Ramos (cell line): Measurements from ENCODE around the gene TPSD1.
"Not testable (repeated sequence)": the region's sequence is repeated elsewhere in the genome, so short reads cannot be mapped to it uniquely, and the experiment has no call there.

Experiments used
- in situ Hi-C: fragments of 300-500 bp; cut with MboI; formaldehyde crosslinking; loops from one replicate; pipeline ENCODE4 v1.14.3; 2022; ENCODE audit warnings: low sequenced_read_pairs; ENCODE audit not compliant: unreplicated experiment

TPSD1 gene

DNA sequence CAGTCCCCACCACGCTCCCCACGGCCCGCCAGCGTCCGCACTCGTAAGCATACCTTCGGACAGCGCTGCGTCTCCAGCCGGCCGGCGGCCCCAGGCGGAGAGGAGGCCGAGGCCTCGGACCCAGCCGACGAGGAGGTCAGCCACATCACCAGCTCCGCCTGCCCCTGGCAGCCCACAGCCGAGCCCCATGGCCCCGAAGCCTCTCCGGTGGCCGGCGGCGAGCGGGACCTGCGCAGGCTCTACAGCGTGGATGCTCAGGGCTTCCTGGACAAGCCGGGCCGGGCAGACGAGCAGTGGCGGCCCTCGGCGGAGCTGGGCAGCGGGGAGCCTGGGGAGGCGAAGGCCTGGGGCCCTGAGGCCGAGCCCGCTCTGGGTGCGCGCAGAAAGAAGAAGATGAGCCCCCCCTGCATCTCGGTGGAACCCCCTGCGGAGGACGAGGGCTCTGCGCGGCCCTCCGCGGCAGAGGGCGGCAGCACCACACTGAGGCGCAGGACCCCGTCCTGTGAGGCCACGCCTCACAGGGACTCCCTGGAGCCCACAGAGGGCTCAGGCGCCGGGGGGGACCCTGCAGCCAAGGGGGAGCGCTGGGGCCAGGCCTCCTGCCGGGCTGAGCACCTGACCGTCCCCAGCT lies 35.7 kb upstream of the TPSD1 start:
- in situ Hi-C loops = no loop called here

DNA sequence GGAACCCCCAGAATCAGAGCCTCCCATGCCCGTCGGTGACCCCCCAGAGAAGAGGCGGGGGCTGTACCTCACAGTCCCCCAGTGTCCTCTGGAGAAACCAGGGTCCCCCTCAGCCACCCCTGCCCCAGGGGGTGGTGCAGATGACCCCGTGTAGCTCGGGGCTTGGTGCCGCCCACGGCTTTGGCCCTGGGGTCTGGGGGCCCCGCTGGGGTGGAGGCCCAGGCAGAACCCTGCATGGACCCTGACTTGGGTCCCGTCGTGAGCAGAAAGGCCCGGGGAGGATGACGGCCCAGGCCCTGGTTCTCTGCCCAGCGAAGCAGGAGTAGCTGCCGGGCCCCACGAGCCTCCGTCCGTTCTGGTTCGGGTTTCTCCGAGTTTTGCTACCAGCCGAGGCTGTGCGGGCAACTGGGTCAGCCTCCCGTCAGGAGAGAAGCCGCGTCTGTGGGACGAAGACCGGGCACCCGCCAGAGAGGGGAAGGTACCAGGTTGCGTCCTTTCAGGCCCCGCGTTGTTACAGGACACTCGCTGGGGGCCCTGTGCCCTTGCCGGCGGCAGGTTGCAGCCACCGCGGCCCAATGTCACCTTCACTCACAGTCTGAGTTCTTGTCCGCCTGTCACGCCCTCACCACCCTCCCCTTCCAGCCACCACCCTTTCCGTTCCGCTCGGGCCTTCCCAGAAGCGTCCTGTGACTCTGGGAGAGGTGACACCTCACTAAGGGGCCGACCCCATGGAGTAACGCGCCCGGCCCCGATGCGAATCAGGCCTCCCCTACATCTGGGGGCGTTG lies 34.8 kb upstream of the TPSD1 start:
- in situ Hi-C loops = no loop called here

DNA sequence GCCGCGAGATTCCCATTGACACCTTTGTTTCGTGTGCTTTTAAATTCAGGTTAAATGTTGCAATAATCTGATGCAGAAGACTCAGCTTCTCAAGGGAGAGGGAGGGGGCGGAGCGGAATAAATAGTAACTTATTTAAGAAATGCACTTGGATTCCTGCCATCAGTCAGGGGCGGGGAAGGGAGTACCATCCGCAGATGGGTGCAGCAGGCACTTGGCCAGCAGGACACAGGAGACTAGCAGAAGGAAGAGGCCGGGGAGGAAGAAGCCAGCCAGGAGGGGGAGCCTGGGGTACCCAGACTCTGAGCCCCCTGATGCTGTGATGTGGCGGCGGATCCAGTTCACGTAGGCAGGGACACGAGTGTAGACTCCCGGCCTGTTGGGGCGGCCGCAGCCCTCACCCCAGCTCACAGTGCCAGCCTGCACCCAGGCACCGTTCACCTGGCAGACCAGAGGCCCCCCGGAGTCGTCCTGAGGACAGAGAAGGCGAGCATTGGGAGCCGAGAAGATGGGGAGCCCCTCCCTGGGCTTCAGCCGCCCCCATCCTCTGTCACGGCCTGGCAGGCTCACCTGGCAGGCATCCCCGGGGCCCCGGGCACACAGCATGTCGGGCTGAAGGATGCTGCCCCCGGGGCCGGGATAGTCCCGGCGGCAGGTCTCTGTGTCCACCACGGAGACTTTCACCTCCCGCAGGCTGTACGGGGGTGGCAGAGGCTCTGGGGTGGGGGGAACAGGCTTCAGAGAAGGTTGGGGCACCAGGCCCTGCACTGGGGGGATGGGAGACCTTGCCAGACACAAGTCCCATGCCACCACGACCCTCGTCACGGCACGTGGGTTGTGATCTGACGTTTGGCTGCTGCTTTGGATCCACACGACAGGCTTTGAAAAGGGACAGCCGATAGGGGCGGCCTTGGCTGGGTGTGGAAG lies 34.0 kb upstream of the TPSD1 start:
- in situ Hi-C loops = no loop called here

DNA sequence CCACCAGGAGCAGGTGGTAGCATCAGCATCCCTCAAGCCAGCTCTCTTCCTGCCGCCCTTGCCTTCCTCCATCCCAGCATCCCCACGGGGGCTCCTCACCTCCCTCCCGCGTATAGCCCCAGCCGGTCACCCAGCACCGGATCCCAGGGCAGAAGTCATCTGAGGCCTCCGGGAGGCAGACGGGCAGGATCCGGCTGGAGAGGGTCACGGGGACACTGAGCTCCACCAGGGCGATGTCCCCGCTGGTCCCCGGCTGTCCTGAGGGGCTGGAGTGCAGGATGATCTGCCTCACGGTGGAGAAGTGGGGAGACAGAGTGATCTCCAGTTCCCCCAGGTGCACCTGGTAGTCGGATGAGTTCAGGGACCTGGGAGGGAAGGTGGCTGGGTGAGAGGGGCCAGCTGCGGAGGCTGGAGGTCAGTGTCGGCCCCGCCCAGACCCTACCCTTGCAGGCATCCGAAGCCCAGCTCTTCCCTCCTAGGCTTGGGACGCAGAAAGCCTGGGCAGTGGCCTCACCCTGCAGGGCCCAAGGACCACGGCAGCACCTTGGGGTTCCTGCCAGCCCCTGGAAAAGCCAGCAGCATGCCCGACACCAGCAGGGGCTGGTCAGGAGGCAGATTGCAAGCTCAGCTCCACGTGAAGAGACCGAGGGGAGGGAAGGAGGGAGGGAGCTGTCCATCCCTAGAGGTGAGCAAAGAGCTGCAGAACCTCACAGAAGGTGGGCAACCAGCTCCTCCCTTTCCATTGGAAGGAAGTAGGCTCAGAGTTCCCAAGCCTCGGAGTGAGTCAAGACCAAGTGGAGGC lies 33.1 kb upstream of the TPSD1 start:
- in situ Hi-C loops = no loop called here

DNA sequence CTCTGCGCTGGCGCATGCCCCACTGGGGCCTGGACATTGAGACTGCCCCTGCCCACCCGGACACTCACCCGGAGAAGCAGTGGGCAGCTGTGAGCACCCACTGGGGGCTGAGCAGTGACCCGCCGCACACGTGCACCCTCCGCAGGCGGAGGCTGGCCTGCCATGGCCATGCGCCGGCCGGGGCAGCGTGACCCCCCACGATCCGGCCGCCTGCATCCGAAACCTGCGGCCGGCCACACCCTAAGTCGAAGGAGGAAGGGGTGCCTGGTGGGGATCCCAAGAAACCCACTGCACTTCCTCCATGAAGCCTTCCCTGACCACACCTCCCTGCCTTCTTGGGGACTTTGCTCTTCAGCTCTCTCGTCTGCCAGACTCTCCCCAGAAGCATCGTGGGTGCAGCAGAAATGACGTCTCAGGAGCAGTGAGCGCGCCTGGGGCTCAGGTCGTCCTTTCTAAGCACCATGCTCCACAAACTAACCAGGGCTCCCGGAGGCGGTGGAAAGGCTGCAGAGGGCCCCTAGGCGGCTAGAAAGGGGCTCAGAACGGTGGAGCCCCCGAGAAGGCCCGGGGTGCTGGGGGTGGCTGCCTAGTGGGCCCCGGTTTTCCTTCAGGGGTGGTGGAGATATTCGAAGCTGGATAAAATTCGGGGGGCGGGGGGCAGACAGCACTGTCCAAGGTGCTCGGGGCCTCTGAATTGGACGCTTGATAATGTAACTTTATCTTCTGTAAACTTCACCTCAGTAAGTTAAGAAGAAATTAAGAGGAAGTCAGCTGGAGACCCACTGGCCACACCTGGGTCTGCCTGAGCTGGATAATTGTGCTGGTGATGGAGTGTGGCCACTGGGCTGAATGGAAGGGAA lies 32.3 kb upstream of the TPSD1 start:
- in situ Hi-C loops = no loop called here

DNA sequence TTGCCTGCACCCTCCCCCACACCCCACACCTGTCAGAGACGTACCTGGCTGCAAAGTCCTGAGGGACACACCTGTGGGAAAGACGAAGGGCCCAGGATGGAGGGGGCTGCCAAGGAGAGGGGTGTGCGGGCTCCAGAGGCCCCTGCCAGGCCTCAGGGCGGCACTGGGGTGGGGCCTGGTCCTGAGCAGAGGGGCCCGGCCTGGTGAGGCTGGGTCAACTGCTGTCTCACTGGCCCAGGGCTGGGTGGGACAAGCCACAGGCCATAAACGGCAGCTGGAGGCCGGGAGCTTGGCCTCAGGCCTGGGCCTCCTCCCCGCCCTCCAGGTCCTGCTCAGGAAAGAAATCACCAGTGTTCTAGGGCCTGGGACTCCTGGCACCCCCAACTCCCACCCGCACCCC lies 31.3 kb upstream of the TPSD1 start:
- in situ Hi-C loops = no loop called here

DNA sequence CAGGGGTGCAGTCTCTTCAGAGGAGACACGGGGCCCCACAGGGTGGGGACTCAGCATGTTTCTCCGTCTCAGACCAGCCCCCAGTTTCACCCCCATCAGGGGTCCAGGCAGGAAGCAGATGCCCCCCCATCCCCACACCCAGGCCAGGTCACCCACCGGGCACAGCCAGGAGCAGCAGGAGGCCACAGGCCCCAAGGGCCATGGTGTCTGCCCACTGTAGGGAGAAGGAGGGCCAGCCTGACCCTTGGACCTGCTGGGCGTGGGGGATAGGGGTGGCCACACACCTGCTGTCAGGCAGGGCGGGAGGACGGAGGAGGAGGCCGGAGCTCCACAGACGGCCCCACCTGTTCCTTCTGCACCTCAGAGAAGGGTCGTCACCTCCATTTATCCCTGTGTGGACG lies 30.8 kb upstream of the TPSD1 start, which contains the start of gene TPSG1:
Gene TPSG1 (minus strand): TSS at position 218 of the 401 bp plus-strand sequence. CDS start 16 bp downstream, at position 202.
- in situ Hi-C loops = no loop called here

DNA sequence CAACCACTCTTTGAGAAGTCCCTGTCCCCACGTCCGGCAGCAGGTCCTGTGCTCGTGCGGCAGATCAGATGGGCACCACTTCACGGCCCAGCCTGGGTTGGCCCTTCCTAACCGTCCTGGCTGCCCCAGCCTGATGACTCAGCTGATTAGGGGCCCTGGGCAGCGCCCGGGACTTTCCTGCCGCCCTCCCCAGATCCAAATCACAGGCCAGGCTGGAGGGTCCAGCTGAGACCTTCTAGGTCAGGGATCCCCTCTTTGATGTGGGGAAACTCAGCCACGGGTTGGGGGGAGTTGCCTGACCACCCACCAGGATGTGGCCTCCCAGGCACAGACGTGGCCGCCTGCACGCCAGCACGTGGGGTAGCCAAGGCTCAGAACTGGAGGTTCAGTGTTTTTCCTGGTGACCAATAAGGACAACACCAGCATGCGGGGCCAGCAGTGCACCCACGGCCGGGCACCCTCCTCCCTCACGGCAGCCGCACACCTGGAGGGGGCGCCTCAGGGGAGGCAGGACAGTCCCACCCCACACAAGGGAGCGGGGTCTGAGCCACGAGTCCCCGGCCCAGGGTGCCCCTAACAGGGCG lies 30.0 kb upstream of the TPSD1 start:
- in situ Hi-C loops = not testable (repeated sequence)

DNA sequence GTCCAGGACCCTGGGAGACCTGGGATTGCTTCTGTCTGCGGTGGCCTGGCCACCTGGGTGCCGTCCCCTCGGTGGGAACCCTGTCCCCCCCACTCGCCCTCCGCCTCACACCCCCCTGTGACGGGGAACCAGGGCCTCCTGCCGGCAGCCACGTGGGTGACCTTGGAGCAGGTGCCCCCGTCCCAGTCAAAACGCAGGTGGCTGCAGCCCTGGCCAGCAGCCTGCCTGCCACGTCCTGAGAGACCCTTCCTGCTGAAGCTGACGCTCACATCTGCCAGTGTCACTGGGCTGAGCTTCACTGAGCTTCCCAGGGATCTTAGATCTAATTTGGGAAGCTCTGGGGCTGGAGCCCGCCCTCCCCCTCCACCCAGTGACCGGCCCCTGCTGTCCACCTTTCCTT lies 29.2 kb upstream of the TPSD1 start:
- in situ Hi-C loops = not testable (repeated sequence)

DNA sequence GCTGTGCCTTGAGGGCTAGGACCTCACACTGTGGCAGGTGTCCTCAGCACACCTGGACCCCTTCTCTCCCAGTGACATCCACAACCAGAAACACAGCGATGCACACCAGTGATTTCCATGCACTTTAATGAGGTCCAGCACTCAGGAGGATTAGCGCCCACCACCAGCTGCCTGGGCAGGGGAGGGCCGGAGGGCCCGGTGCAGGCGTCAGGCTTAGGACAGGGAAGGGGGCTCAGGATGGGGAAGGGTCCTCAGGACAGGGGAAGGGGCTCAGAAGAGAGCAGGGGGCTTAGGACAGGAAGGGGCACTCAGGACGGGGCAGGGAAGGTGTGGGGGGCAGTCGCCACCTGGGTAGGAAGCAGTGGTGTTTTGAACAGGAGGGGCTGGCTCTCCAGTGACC lies 27.6 kb upstream of the TPSD1 start:
- in situ Hi-C loops = not testable (repeated sequence)

DNA sequence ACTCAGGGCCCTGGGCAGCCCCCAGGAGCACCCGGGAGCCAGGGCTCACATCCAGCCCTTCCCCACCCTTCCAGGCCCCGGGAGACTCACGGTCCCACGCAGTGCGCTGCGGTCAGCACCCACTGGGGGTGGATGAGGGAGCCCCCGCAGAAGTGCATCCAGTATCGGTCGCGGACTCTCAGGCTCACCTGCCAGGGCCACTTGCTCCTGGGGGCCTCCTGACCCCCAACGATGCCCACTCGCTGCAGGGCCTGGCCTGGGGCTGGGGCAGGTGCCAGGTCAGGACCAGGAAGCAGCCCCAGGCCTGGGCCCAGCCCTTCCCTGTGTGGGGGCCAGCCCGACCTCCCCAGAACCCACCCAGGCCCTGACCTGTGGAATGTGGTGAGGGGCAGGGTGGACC lies 26.4 kb upstream of the TPSD1 start:
- in situ Hi-C loops = not testable (repeated sequence)

DNA sequence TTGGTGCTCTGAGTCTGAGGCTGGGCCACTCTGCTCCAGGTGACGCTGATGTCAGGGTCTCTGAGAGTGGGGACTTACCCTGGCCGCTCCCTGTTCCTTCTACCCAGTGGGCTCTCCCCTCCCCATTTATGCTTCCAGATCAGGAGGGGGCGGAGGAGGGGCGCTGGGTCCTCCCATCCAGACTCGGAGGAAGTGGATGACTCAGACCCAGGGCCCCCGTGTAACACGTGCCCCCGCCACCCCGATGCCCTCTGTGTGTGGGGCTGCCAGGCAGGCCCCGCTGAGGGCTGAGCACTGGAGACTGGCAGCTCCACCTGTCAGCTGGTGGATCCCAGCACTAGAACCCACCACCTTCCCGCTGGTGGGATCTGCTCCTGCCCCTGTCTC lies 25.8 kb upstream of the TPSD1 start, which contains the start of gene TPSB2:
Gene TPSB2 (minus strand): TSS at position 101 of the 387 bp plus-strand sequence. CDS start 233 bp downstream, outside the sequence.
- in situ Hi-C loops = not testable (repeated sequence)

DNA sequence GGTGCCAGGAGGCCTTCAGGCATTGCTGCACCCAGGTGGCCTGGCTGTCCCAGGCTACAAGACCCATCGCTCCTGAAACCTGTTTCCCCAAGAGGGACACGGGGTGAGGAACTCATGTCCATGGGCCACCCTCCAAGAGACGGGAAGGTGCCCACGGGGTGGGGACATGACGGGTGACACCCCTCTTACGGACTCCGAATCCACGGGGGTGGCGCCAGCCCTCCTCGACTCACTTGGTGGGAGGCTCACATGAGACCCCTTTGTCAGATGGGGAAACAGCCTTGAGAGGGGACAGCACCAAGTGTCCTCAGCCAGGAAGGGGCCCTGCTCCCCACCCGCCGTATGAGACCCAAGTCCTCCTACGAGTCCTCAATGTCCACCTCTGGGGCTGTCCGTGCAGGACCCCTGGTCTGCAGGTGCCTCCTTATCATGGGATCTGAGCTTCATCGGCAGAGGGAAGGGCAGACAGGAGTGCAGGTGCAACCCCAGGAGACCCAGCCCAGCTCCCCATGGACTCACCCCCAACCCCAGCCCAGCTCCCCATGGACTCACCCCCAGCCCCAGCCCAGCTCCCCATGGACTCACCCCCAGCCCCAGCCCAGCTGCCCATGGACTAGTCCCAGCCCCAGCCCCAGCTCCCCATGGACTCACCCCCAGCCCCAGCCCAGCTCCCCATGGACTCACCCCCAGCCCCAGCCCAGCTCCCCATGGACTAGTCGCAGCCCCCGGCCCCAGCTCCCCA lies 25.2 kb upstream of the TPSD1 start:
- in situ Hi-C loops = not testable (repeated sequence)

DNA sequence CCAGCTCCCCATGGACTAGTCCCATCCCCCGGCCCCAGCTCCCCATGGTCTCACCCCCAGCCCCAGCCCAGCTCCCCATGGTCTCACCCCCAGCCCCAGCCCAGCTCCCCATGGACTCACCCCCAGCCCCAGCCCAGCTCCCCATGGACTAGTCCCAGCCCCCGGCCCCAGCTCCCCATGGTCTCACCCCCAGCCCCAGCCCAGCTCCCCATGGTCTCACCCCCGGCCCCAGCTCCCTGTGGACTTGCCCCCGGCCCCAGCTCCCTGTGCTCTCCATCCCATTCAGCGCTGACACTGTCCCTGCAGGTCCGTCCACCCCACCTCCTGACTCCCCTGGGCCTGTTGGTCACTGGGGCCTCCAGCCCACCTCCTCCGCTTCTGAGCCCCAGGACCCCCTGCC lies 24.6 kb upstream of the TPSD1 start:
- in situ Hi-C loops = not testable (repeated sequence)

DNA sequence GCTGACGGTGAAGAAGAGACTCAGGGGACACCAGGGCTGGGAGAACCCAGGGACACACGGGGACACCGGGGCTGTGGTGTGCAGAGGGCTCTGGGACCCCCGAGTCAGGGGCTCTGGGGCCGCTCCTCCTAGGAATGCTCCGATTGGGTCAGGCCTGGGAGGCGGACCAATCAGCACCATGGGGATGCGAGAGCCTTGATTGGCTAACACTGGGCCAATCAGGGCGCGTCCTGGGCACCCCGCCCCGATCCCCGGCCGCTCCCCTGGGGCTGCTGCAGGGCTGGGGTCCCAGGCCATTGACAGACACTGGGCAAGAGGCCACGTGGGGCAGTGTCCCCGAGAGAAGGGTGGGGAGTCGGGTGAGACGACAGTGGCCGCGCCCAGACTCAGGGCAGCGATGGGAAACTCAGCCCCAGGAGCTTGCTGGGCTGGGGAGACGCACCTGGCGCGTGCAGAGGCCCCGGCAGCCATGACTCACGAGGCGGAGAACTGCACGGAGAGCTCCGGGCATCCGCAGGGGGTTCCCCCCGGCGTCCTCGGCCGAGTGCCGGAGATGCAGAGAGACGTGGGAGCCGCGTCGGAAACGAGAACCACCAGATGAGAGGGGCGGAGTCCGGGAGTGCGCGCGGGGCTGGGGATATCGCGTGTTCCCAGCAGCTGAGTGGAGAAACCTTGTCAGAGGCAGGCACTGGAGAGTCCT lies 23.7 kb upstream of the TPSD1 start:
- in situ Hi-C loops = not testable (repeated sequence)

DNA sequence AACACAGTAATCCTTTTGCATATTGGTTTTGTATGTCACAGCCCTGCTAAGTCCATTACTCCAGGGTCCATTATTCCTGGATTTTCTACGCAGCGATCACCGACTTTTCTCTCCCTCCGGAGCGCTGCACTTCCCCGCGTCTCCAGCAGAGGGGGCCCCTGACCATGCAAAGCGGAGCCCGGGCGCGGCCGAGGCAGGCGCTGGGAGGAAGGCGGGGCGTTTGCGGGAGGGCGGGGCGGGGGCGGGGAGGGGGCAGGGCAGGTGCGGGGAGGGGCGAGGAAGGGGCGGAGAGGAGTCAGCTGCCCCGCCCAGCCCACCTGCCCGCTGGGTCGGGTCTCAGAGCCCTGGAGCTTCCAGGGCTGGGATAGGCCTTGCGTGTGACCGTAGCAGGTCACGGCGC lies 19.2 kb upstream of the TPSD1 start:
- in situ Hi-C loops = not testable (repeated sequence)

DNA sequence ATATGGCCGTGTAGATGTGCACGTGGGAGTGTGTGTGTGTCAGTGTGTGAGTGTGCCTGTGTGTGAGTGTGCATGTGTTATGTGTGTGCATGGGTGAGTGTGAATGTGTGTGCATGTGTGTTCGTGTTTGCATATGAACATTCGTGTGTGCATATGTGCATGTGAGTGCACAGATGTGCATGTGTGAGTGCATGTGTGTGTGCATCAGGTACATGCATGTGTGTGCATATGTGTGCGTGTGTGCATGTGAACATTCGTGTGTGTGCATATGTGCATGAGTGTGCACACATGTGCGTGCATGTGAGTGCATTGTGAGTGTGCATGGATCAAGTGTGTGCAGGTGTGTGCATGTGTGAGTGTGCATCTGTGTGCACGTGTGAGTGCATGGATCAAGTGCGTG lies 17.9 kb upstream of the TPSD1 start:
- in situ Hi-C loops = no loop called here
